ENCODE measurements around the gene CPM.

CPM gene

GRCh38 chr12:68932961-68933893 is at the start of gene CPM:
TSS of gene CPM (minus strand) at chr12:68933171. CDS start at chr12:68932837, 334 bp downstream.
- peak; percentile 72 for DNase-seq

GRCh38 chr12:68981516-68981915 is 48.5 kb upstream of the CPM start:
- DNase-seq = no peak

GRCh38 chr12:68980476-68981212 is 47.7 kb upstream of the CPM start:
- DNase-seq = no peak

- no peak for DNase-seq
These were observed 45.7 kb upstream of the CPM start for GRCh38 chr12:68978678-68979077.

GRCh38 chr12:68977909-68978610 is 45.1 kb upstream of the CPM start:
- no peak for DNase-seq

GRCh38 chr12:68977335-68977734 is 44.4 kb upstream of the CPM start:
- DNase-seq = no peak

- no peak for DNase-seq
These were observed 43.4 kb upstream of the CPM start for GRCh38 chr12:68976395-68976841.

GRCh38 chr12:68975811-68976210 is 42.8 kb upstream of the CPM start:
- no peak for DNase-seq

- no peak for DNase-seq
These were observed 39.6 kb upstream of the CPM start for GRCh38 chr12:68972595-68972994.

GRCh38 chr12:68971404-68971803 is 38.4 kb upstream of the CPM start:
- DNase-seq = no peak

- no peak for DNase-seq
These were observed 38.0 kb upstream of the CPM start for GRCh38 chr12:68970951-68971350.

GRCh38 chr12:68970306-68970705 is 37.3 kb upstream of the CPM start:
- no peak for DNase-seq

- DNase-seq = no peak
These were observed 34.1 kb upstream of the CPM start for GRCh38 chr12:68967046-68967445.

- no peak for DNase-seq
These were observed 31.1 kb upstream of the CPM start for GRCh38 chr12:68963856-68964745.

GRCh38 chr12:68962877-68963855 is 30.2 kb upstream of the CPM start:
- DNase-seq = no peak

- DNase-seq = no peak
These were observed 27.0 kb upstream of the CPM start for GRCh38 chr12:68959891-68960464.

- DNase-seq = no peak
These were observed 26.3 kb upstream of the CPM start for GRCh38 chr12:68959143-68959858.

GRCh38 chr12:68958322-68958721 is 25.4 kb upstream of the CPM start:
- no peak for DNase-seq

GRCh38 chr12:68957273-68957672 is 24.3 kb upstream of the CPM start:
- no peak for DNase-seq

- DNase-seq = no peak
These were observed 23.5 kb upstream of the CPM start for GRCh38 chr12:68956466-68956865.

All from CD4-positive, alpha-beta T cell treated with Interleukin-21 for 1 hour (primary cell).